ENCODE results near the gene SIRT2. TPM values are rescaled to one million over a fixed set of nuclear protein-coding genes. Genes with fewer than 3 reads are reported as not detected.
"Not testable (repeated sequence)": the region's sequence is repeated elsewhere in the genome, so short reads cannot be mapped to it uniquely, and the experiment has no call there.

The SIRT2 gene
- total and polyA plus RNA-seq, 12 donors, result 46.3 to 103 (median 72.6) TPM

GRCh38 chr19:38888876-38889275 lies 10.5 kb downstream of the SIRT2 start:
- TF ChIP-seq CTCF (IDR thresholded peaks at IDR 0.05), result no peak
- DNase-seq, result no peak
- ATAC-seq, result no peak
- Histone ChIP-seq H3K9me3 (no peaks in the 10 kb centered on the region), H3K4me3 (no peak overlapping the region), H3K27me3 (no peaks in the 10 kb centered on the region), H3K4me1 (peaks cover 0 to 27% (median 10%) of the 10 kb centered on the region in 9 donors), H3K27ac (no peak overlapping the region), H3K36me3 (peaks cover 0 to 82% (median 11%) of the 10 kb centered on the region in 9 donors)
- intact Hi-C loops (cut with DNase I), result no loop called here
- WGBS, 2 donors, result 95 to 97% methylated on average over 17 of the region's 17 CpGs

- intact Hi-C loops (cut with DNase I); DNase-seq; H3K4me1 ChIP-seq; ATAC-seq; H3K9me3 ChIP-seq; H3K27ac ChIP-seq; H3K4me3 ChIP-seq; H3K27me3 ChIP-seq: not testable (repeated sequence)
- peaks cover 0 to 86% (median 36%) of the 10 kb centered on the region in 9 donors for H3K36me3 ChIP-seq
- 95 to 98% methylated on average over 3 of the region's 3 CpGs for WGBS, 2 donors
Observed at GRCh38 chr19:38884691-38885090, 14.7 kb downstream of the SIRT2 start.

GRCh38 chr19:38883286-38883685 lies 16.1 kb downstream of the SIRT2 start:
- no peak for TF ChIP-seq CTCF (IDR thresholded peaks at IDR 0.05)
- Histone ChIP-seq H3K27me3 (no peaks in the 10 kb centered on the region), H3K27ac (no peak overlapping the region), H3K4me3 (no peak overlapping the region), H3K4me1 (peaks cover 0 to 16% (median 7%) of the 10 kb centered on the region in 9 donors), H3K9me3 (no peaks in the 10 kb centered on the region), H3K36me3 (peaks cover 0 to 82% (median 27%) of the 10 kb centered on the region in 9 donors)
- intact Hi-C loops (cut with DNase I), result no loop called here
- 93 to 94% methylated on average over 9 of the region's 9 CpGs for WGBS, 2 donors
- ATAC-seq (no peak), DNase-seq (no peak)

GRCh38 chr19:38880882-38881609 lies 18.4 kb downstream of the SIRT2 start:
- Histone ChIP-seq H3K4me3 (no peak overlapping the region), H3K4me1 (peaks cover 0 to 34% (median 16%) of the 10 kb centered on the region in 9 donors), H3K9me3 (no peaks in the 10 kb centered on the region), H3K27me3 (no peaks in the 10 kb centered on the region), H3K27ac (no peak overlapping the region), H3K36me3 (peaks cover 0 to 61% (median 26%) of the 10 kb centered on the region in 9 donors)
- no peak for ATAC-seq
- DNase-seq, result no peak
- no peak for TF ChIP-seq CTCF (IDR thresholded peaks at IDR 0.05)
- 92 to 93% methylated on average over 17 to 19 of the region's 19 CpGs for WGBS, 2 donors
- intact Hi-C loops (cut with DNase I), result no loop called here

Measured in heart right ventricle (tissue), 16 donors.